CD1c-positive myeloid dendritic cell (primary cell): ENCODE data around the gene LSM11.
"Not testable (repeated sequence)": the region's sequence is repeated elsewhere in the genome, so short reads cannot be mapped to it uniquely, and the experiment has no call there.

ENCODE experiments used
- DNase-seq: peaks from one replicate; pipeline ENCODE4 v3.0.0-alpha.2; 2016; ENCODE audit errors: extremely low spot score

LSM11 gene

DNA sequence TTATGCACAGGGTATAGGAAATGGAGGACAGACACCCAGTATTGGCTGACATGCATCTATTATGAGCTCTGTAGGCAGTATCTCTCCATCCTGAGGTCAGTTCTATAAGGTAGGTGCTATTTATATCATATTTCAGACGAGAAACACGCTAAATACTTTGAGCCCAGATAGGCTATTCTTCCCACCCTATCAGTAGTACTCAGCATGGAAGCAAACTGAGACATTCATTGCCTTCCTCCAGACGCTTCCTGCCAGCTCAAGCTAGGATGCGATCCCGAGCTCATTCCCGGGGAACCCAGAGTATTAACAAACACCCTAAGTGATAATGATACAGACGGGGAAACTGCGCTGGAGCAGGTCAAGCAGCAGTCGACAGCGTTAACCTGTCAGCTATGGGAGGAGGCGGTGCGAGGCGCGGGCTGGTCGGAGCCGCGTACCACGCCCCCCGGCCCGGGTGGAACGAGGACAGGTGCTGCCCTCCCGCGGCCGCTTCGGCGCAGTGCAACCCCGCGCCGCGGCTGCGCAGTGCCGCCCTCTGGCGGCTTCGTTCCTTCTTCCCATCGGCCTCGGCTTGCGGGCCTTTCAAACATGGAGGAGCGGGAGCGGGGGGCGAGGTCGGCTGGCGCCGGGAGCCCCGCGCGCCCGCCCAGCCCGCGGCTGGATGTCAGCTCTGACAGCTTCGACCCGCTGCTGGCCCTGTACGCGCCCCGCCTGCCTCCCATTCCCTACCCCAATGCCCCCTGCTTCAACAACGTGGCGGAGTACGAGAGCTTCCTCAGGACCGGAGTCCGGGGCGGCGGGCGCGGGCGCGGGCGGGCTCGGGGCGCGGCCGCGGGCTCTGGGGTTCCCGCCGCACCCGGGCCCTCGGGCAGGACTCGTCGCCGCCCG is at the start of gene LSM11:
LSM11 (plus strand) TSS at position 550 of the 888 bp plus-strand sequence; CDS start at position 589, 39 bp downstream.
- DNase-seq = peak; percentile 96

DNA sequence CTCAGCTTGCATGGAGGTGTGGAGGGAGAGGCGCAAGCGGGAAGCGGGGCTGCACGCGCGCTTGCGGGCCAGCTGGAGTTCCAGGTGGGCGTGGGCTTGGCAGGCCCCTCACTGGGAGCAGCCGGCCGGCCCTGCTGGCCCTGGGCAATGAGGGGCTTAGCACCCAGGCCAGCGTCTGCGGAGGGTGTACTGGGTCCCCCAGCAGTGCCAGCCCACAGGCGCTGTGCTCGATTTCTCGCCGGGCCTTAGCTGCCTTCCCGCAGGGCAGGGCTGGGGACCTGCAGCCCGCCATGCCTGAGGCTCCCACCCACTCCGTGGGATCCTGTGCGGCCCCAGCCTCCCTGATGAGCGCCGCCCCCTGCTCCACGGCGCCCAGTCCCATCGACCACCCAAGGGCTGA is 49.7 kb upstream of the LSM11 start:
- DNase-seq = not testable (repeated sequence)

DNA sequence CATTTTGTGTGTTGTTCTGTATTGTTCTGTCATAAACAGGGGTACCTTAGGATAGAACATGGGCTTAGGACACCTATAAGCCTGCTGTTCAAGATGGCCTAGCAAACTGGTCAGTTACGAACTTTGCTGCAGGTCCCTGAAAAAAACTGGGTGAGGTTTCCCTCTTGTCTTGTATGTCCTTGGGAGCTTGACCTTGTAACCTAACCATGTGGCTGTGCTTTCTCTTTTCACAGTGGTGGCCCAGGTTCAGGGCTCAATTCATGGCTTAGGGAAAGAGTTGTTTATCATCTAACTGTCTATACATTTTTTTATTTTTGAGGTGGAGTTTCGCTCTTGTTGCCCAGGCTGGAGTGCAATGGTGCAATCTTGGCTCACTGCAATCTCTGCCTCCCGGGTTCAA is 47.4 kb upstream of the LSM11 start:
- not testable (repeated sequence) for DNase-seq

DNA sequence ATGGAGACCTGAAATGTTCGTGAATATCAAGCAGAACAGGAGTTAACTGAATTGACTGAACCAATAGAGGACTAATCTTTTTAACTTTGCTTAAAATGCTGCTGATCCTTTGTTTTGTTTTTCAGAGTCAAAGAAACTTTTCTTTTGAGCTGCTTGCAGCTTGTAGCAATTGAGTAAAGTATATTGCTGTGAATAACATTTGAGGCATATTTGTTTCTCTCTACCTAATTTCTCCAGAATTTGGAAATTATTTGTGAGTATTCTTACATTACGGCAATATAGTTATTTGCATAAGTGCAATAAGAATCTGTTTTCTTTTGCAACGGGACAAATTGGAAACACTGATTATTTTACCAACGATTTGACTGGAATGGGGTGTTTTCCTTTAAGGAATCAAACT is 44.8 kb upstream of the LSM11 start:
- not testable (repeated sequence) for DNase-seq

DNA sequence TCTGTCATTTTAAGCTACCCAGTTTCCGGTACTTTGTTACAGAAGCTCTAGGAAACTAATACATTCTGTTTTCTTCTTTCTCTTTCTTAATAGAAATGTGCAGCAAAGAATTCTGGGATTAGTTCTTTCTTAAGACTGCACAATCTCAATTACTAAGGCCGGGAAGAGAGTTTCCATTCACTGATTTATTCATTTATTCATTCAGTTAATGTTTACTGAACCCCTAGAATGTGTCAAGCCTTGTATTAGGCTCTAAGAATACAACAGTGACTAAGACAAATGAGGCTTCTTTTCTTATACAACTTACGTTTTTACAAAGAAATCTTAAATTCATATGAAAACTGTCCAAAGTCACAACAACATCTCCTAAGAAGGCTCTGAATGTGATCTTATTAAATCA is 39.8 kb upstream of the LSM11 start:
- no peak for DNase-seq

DNA sequence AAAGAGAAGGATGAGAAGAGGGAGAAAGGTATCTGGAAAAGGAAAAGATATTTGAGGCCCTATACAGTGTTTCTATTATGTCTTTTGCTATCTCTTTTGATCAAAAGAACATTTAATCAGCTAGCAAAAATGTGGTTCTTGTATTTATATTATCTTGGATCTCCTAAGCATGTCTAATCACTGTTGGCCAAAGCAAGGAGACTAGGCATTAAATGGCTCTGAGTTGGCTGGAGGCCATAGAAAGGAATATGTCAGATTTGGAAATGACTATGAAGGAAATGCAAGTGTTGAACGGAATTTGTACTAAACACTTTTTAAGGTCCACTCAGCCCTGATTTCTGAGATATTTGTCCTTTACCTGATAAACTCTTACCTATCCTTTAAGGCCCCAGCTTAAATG is 34.6 kb upstream of the LSM11 start:
- DNase-seq = no peak

DNA sequence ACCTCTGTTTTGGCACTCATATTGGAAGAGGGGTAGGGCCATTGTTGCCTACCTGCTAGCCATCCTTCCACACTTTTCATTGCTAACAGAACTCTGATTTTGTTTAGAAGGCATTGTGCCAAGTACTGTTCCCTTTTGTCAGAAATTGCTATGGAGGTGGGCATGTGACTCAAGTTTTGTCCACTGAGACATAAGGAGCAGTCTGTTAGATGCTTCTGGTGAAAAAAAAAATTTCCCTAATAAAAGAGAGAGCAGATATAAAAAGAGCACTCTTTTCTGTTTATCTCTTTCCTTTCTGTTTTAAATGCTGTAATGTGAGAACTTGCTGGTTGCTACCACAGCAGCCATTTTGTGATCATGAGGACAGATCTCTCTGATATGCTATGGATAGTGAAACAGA is 34.2 kb upstream of the LSM11 start:
- no peak for DNase-seq

DNA sequence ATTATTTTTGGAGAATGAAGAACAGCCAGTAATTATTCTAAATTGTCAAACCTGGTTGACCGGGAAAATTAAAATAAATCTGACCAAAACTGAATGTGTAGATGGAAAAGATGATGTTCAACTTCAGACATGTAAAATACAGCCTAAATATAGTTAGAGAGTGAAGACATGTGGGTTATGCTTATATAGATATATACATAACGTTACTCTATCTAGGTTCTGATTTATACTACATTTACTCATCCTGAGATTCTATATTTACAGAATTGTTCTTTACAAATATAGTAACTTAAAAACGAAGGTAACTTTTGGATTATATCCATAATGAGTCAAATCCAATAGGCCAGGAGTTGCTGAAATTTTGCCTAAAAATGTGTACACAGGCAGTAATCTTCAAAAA is 33.1 kb upstream of the LSM11 start:
- no peak for DNase-seq

DNA sequence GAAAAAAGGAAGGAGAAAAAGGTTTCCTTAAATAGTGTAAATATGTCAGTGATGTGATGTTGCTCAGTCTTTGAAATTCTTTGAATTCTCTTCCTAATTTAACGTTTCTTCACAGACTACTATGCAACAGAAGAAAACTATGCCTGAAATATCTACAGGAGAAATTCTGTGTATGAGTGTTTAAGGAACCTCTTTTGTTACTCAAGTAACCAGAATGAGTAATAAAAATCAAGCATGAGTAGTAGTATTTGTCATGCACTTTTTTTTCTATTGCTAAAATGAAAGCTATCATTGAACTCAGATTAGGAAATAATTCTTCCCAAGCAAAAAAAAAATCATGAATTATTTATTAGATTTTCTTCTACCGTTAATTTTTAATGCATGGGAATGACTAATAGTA is 32.6 kb upstream of the LSM11 start:
- DNase-seq = peak; percentile 57

DNA sequence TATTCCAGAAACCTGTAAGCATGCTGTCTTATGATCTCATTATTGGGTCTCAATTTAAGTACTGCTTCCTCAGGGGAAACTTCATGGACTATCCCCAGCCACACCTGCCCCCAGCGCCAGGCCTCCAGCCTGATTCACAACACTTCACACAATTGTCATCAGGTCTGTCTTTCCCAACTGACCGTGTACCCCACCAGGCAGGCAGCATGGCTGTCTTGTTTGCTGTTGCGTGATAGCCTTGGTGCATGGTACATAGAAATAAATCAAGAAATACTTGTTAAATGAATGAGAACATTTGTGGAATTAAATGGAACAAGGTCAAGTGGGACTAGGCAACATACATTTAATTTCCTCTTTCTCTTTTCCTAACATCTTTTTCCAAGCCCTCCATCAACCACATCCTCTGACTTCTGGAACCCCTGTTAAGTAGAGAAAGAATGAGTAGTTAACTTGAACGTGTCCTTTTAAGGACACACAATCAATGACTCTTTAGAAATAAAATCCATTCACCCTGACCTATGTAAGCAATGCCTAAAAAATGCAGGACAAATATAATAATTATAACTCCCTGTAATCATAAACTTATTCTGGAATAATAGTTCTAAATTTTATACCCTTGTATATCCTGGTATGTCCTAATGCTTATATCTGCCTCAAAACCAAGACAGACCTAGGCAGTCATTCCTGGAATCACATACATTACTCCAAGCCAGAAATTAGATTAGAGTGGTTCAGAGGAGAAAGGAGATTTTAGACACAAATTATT is 29.5 kb upstream of the LSM11 start:
- no peak for DNase-seq

DNA sequence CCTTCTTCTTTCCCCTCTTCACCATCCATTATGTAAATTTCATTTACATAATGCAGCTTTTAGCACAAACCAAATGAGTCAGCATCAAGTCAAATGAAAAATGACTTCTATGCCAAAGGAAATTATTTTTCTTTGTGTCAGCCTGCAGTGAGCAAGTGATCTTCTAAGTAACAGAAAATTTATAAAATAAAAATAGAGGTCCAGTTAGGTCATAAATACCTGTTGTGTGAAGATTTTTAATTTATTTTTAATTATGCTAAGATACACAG is 29.0 kb upstream of the LSM11 start:
- no peak for DNase-seq

DNA sequence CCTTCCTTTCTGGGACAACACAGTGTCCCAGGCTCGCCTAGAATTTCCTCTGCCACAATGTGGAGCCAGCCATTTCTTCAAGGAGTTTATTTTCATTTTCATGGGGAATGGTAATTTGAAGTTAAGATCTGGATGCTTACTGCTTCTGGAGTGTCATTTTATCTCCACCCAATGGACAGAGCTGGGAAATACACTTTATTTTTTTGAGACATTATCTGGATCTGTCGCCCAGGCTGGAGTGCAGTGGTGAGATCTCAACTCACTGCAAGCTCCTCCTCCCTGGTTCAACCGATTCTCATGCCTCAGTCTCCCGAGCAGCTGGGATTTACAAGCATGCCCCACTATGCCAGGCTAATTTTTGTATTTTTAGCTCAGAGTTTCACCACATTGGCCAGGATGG is 25.0 kb upstream of the LSM11 start:
- DNase-seq = peak; percentile 58

DNA sequence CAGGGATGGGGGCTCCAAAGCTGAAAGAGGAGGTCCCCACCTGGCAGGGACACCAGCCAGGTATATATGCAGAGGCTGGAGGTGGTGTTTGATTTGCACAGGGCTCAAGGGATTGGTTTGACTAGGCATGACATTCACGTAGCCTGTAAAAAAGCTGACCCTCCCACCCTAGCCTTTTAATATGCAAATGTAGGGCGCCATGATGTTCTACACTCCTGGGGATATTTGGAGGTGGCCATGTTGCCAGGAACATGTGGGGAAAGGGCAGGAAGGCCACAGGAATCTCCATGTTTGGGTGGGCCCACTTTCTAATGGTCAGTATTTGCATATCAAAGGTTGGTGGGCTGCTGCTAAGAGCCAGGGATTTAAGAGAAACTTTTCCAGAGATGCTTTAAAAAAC is 24.3 kb upstream of the LSM11 start:
- no peak for DNase-seq

DNA sequence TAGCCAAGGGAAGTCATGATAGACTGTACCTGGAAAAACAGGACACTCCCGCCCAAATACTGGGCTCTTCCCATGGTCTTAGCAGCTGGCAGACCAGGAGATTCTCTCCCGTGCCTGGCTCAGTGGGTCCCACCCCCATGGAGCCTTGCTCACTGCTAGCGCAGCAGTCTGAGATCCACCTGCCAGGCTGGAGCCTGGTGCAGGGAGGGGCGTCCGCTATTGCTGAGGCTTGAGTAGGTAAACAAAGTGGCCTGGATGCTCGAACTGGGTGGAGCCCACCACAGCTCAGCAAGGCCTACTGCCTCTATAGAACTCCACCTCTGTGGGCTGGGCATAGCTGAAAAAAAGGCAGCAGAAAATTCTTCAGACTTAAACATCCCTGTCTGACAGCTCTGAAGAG is 22.4 kb upstream of the LSM11 start:
- no peak for DNase-seq

DNA sequence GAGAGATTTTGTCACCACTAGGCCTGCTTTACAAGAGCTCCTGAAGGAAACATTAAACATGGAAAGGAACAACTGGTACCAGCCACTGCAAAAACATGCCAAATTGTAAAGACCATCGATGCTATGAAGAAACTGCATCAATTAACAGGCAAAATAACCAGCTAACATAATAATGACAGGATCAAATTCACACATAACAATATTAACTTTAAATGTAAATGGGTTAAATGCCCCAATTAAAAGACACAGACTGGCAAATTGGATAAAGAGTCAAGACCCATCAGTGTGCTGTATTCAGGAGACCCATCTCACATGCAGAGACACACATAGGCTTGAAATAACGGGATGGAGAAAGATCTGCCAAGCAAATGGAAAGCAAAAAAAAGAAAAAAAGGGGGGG is 20.6 kb upstream of the LSM11 start:
- DNase-seq = not testable (repeated sequence)

DNA sequence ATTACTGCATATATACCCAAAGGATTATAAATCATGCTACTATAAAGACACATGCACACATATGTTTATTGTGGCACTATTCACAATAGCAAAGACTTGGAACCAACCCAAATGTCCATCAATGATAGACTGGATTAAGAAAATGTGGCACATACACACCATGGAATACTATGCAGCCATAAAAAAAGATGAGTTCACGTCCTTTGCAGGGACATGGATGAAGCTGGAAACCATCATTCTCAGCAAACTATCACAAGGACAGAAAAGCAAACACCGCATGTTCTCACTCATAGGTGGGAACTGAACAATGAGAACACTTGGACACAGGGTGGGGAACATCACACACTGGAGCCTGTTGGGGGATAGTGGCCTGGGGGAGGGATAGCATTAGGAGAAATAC is 16.9 kb upstream of the LSM11 start:
- not testable (repeated sequence) for DNase-seq

DNA sequence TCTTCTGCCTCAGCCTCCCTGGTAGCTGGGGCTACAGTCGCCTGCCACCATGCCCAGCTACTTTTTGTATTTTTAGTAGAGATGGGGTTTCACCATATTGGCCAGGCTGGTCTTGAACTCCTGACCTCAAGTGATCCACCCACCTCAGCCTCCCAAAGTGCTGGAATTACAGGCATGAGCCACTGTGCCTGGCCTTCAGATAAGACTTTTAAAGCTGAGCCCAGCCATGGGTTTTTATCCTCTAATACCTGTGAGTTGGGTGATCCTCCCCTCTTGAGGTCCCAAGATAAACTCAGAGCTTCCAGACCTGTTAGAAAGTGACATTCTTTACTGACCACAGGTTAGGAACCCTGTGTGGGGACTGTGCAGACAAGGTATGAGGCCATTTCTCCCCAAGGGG is 15.7 kb upstream of the LSM11 start:
- not testable (repeated sequence) for DNase-seq

DNA sequence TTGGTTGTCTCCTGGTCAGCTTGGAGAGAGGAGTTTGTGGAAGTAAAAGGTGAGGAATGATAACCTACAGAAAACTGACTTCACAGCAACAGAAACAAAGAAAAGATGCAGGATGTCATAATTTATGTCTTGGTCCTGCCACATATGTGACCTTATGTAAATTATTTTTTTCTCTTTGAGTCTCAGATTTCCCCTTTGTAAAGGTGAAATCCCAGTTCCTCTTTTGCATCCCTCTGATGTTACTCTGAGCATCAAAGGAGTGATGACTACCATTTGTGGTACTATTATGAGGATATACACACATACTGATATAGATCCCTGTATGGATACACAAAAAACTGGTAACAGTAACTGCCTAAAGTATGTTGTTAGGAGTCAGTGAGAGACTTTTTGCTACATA is 13.7 kb upstream of the LSM11 start:
- peak; percentile 9 for DNase-seq

DNA sequence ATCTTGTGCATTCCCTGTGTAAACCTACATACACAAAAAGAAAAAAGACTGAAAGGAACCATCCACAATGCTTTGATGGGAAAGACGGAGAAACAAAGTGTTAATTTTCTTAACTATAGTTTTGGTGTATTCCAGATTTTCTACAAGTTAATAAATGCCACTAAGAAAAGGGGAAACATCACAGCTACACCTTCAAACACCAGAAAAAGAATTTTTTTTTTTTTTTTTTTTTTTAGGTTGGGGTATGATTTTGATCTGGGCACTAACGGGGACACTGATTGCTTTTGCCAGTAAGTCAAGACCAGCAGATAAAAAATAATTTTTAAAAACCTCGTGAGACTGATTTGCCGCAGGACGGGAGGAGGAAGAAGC is 12.6 kb upstream of the LSM11 start:
- no peak for DNase-seq

DNA sequence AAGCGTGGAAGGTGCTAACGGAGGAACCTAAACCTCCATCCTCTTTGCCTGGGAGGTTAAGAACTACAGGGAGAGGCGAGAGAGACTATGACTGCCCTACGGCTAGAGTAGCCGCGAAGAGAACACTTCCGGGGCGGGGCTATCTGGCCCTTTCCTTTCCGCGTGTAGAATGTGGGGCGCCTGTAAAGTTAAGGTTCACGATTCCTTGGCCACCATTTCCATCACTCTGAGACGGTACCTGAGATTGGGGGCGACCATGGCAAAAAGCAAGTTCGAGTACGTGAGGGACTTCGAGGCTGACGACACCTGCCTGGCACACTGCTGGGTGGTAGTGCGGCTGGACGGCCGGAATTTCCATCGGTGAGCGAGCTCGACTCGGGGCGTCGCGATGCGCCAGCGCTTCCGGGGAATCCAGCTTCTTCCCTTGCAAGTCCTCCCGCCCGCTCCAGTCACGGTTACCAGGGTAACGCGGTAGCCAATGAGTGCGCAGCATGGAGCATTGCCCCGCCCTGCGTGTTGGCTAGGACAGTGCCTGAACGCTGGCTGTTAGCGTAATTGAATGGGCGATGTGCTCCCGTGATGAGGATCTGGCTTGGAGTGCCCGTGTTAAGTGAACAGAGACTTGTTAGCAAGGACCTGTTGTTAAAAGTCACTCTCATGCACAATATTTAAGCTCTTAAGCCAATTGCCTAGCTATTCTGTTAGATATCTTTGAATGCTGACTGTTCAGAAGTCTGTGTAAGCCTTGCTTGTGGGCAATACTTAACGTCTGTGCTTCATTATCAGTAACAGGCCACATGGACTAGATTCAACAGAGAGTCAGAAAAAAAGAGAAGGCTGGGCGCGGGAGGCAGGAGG is 12.0 kb upstream of the LSM11 start, which contains the start of gene THG1L:
THG1L (plus strand) TSS at position 149 of the 858 bp plus-strand sequence; CDS start at position 170, 21 bp downstream.
- DNase-seq = peak; percentile 99

DNA sequence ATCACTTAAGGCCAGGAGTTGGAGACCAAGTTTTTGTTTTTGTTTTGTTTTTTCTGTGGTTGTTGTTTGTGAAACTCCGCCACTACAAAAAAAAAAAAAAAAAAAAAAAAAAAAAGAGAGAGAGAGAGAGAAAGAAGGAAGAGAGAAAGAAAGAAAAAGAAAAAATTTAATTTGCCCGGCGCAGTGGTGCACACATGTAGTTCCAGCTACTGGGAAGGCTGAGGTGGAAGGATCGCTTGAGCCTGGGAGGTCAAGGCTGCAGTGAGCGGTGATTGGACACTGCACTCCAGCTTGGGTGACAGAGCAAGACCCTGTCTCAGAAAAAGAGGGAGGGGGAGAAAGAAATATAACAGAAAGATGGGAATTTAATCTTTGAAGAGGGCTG is 11.4 kb upstream of the LSM11 start:
- DNase-seq = no peak

DNA sequence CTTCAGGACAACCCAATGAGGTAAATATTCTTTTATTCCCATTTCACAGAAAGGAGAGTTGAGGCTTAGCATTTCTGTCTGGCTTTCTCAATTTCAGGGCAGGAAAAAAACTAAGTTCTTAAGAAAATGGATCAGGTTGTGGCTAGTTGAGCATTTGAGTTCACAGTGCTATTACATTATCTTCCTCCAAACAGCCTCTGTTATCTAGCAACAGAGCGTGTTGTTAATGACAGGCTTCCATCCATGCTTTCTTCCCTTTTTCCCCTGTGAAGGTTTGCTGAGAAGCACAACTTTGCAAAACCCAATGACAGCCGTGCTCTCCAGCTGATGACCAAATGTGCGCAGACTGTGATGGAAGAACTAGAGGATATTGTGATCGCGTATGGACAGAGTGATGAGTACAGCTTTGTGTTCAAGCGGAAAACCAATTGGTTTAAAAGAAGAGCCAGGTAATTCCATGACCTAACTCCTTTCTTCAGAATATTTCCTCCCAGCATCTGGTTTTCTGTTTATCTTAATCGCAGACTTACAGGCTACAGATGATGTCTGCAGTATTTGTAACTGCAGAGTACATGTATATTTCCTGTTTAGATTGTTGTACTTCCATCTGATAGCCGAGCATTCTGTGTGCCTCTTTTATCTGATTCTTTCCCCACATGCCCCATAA is 10.8 kb upstream of the LSM11 start:
- no peak for DNase-seq
